Testis (tissue), 3 donors: ENCODE measurements around the gene ATOH8. TPM values are rescaled to one million over a fixed set of nuclear protein-coding genes. Genes with fewer than 3 reads are reported as not detected.

Experiments used
- DNase-seq: peaks from one replicate; pipeline ENCODE4 v3.0.0-alpha.2; 2019
- H3K27ac ChIP-seq, 2 donors: fragments of 200-600 bp; sonication (generic); one replicate each; pipeline ENCODE4 v1.5.1; 2019
- H3K27me3 ChIP-seq: fragments of 200-600 bp; sonication (generic); one replicate; pipeline ENCODE4 v1.5.1; 2019
- H3K36me3 ChIP-seq: fragments of 200-600 bp; sonication (generic); one replicate; pipeline ENCODE4 v1.5.1; 2017; ENCODE audit warnings: low read depth; ENCODE audit errors: missing control alignments
- H3K4me1 ChIP-seq: fragments of 200-600 bp; sonication (generic); one replicate; pipeline ENCODE4 v1.5.1; 2019
- H3K4me3 ChIP-seq, 2 donors: fragments of 200-600 bp; sonication (generic); one replicate each; pipeline ENCODE4 v1.5.1; 2017 to 2019
- H3K9me3 ChIP-seq: fragments of 200-600 bp; sonication (generic); one replicate; pipeline ENCODE4 v1.5.1; 2017
- CTCF ChIP-seq, 3 experiments: fragments of 450-650 bp in 2 of 3; fragments of 200-600 bp in 1 of 3; sonication (generic) in 1 of 3; IDR thresholded peaks; one replicate each; pipeline ENCODE4 v1.5.1; 2016 to 2019; ENCODE audit warnings: antibody characterized with exemption in 3 of 3, mild to moderate bottlenecking in 2 of 3, moderate library complexity in 1 of 3
- POLR2A ChIP-seq: fragments of 450-650 bp; IDR thresholded peaks from one replicate; pipeline ENCODE4 v1.6.1; 2017; ENCODE audit warnings: antibody characterized with exemption, mild to moderate bottlenecking, moderate library complexity
- whole genome bisulfite sequencing, 2 donors: methylation state at CpG; one replicate each; pipeline ENCODE4 v1.1.5; 2018; 5-methylcytosine and 5-hydroxymethylcytosine counted together
- intact Hi-C: fragments of 100-400 bp; cut with DNase I; formaldehyde crosslinking; loops from one replicate; pipeline ENCODE4 v1.15.1; 2023; ENCODE audit warnings: low total_unique reads
- polyA plus RNA-seq: library from polyadenylated mRNA; stranded (reverse); fragments of 350-450 nt; fragmentation: Illumina TruSeq; extraction: RNeasy Lipid Tissue Mini Kit (QIAGEN cat#74804); gene quantifications from one replicate; pipeline ENCODE4 v1.2.3, GENCODE V29; 2014; ENCODE audit warnings: low read depth, low replicate concordance; ENCODE audit not compliant: insufficient read depth
- total RNA-seq, 2 donors: library from RNA; depleted of rRNA; stranded (reverse); fragments of >200 nt; gene quantifications; one replicate each; pipeline ENCODE4 v1.2.3, GENCODE V29; 2016

ATOH8 gene
- total and polyA plus RNA-seq, 3 donors from 2014 or later, result 13.5 to 16.8 (median 14.2) TPM

DNA sequence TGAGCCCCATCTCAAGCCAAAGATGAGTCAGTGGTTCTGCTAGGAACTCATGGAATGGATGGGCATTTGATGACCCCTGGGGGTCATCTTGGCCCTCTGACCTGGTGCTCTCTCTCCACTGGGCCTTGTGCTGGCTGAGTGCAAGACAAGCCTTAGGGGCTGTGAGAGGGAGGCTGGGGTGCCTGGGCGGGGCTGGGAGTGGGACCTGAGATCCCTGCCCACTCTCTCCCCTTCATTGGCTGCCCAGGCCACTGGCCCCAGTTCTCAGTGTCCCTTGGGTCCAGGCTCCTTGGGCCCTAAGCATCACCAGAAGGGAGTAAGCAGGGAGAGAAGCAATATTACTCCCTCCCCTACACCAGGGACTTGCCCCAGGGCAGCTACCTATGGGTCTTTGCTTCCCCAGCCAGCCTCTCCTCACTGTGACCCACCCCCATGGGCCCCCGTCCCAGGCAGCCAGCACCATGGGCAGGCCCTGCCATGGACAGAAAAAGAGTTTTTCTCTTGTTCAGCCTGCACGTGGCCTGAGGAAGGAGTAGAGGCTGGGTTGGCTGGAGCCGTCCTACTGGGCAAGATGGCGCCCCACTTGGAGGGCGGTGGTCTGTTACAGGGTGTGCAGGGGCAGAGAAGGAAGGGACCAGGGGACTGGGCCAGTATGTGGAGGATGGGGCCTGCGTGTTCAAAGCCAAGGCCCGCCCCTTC is 33.6 kb downstream of the ATOH8 start:
- TF ChIP-seq POLR2A, result no peak
- no peak for TF ChIP-seq CTCF (IDR thresholded peaks at IDR 0.05)

GRCh38 chr2:85787981-85788340 is 34.2 kb downstream of the ATOH8 start:
- Histone ChIP-seq H3K4me1 (peaks cover 13% of the 10 kb centered on the region), H3K4me3 (no peak overlapping the region), H3K9me3 (no peaks in the 10 kb centered on the region), H3K27ac (no peak overlapping the region), H3K36me3 (no peaks in the 10 kb centered on the region), H3K27me3 (no peaks in the 10 kb centered on the region)
- intact Hi-C loops, result no loop called here
- no peak for DNase-seq
- TF ChIP-seq POLR2A (no peak), CTCF (IDR thresholded peaks at IDR 0.05) (no peak)
- 92% methylated on average over 6 of the region's 6 CpGs for WGBS, 2 donors

More for the DNA sequence above, 33.6 kb downstream of the ATOH8 start:
- DNase-seq, result no peak
- Histone ChIP-seq H3K27ac (no peak overlapping the region), H3K27me3 (no peaks in the 10 kb centered on the region), H3K36me3 (no peaks in the 10 kb centered on the region), H3K4me1 (peaks cover 8% of the 10 kb centered on the region), H3K4me3 (no peak overlapping the region), H3K9me3 (no peaks in the 10 kb centered on the region)
- intact Hi-C loops, result no loop called here
- 92% methylated on average over 6 to 8 of the region's 8 CpGs for WGBS, 2 donors

DNA sequence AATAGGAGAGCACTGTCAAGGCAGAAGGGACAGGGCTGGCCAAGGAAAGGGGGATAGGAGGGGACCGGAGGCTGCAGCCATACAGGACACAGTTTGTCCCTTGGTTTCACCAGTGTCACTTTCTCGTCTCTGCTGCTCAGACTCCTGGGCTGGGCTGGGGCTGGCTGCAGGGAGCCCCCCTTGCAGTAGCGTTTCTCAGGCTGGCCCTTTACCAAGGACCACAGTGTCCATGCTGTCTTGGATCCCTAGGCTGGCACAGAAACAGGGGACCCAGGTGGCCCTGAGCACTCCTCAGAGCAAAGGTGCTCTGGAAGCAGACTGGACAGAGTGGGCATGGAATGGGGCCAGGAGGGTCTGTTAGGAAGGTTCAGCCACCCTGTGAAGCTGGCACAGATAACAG is 34.8 kb downstream of the ATOH8 start:
- intact Hi-C loops, result no loop called here

GRCh38 chr2:85789271-85789670 is 35.5 kb downstream of the ATOH8 start:
- no peak overlapping the region for H3K4me3 ChIP-seq
- H3K36me3 ChIP-seq, result no peaks in the 10 kb centered on the region
- H3K9me3 ChIP-seq, result no peaks in the 10 kb centered on the region
- intact Hi-C loops, result no loop called here
- TF ChIP-seq CTCF (IDR thresholded peaks at IDR 0.05) (no peak), POLR2A (no peak)
- H3K4me1 ChIP-seq, result peaks cover 20% of the 10 kb centered on the region
- DNase-seq, result no peak
- no peaks in the 10 kb centered on the region for H3K27me3 ChIP-seq
- no peak overlapping the region for H3K27ac ChIP-seq
- 85 to 96% methylated on average over 5 of the region's 5 CpGs for WGBS, 2 donors

More for the DNA sequence above, 34.8 kb downstream of the ATOH8 start:
- H3K4me1 ChIP-seq, result peaks cover 16% of the 10 kb centered on the region
- TF ChIP-seq POLR2A (no peak), CTCF (IDR thresholded peaks at IDR 0.05) (no peak)
- H3K27me3 ChIP-seq, result no peaks in the 10 kb centered on the region
- DNase-seq, result no peak
- no peak overlapping the region for H3K27ac ChIP-seq
- WGBS, 2 donors, result 78 to 93% methylated on average over 2 to 3 of the region's 3 CpGs
- H3K4me3 ChIP-seq, result no peak overlapping the region
- no peaks in the 10 kb centered on the region for H3K36me3 ChIP-seq
- no peaks in the 10 kb centered on the region for H3K9me3 ChIP-seq

GRCh38 chr2:85790032-85790431 is 36.2 kb downstream of the ATOH8 start:
- no peak for DNase-seq
- Histone ChIP-seq H3K36me3 (no peaks in the 10 kb centered on the region), H3K27ac (no peak overlapping the region), H3K4me1 (peaks cover 26% of the 10 kb centered on the region), H3K4me3 (no peak overlapping the region), H3K9me3 (no peaks in the 10 kb centered on the region), H3K27me3 (no peaks in the 10 kb centered on the region)
- intact Hi-C loops, result loop anchor here (5.0 kb wide), 1 partner anchor 53 kb away; no protein-coding TSS in a partner anchor
- TF ChIP-seq POLR2A (no peak), CTCF (IDR thresholded peaks at IDR 0.05) (no peak)
- WGBS, 2 donors, result 86 to 94% methylated on average over 2 to 4 of the region's 4 CpGs
